Measurements from ENCODE around the gene ZNF829.
A peak's percentile ranks its signal among the peaks of the same experiment; 100 is the strongest.

Gene ZNF829

DNA sequence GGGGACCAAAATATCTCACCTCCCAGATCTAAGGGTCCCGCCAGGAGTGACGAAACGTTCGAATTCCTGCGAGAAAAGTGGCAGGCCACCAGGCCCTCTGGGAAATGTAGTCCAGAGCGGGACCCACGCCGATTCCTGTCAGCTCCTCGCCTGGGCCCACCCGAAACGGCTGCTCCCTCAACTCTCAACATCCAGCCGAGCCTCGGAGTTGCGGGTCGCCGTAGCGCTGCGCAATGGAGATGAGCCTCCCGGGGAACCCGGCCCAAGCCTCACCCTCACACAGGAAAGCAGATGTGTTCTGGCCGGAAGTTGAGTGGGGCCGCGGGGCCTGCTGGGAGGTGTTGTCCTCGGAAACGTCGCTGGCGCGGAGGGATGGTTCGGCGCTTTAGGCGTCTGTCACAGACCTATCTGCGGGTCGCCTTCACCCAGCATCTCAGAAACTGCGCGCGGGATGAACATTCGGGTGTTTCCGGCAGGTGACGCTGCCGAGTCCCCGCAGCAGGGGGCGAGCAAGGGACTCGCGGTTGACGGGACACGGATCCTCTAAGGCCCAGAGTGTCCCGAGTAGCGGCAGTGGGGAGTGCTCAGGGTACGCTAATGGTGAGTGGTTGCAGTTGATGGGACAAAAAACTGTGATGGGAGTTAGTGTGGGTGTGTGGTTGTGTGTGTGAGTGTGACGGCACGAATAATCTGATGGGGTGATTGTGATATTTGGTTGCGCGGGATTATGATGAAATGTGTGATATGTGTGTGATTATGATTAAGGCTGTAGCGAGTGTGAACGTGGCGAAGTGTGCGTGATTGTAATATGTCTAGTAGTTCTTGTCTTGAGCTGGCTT, at the start of gene ZNF829, which contains the start of gene ZNF568:
Gene ZNF829, minus strand, starts transcription at position 300 of the 839 bp plus-strand sequence. CDS start 1,124 bp downstream, outside the sequence.
Gene ZNF568, plus strand, starts transcription at position 341 of the 839 bp plus-strand sequence. CDS start 6,439 bp downstream, outside the sequence.
- peak; percentile 86 for DNase-seq

DNA sequence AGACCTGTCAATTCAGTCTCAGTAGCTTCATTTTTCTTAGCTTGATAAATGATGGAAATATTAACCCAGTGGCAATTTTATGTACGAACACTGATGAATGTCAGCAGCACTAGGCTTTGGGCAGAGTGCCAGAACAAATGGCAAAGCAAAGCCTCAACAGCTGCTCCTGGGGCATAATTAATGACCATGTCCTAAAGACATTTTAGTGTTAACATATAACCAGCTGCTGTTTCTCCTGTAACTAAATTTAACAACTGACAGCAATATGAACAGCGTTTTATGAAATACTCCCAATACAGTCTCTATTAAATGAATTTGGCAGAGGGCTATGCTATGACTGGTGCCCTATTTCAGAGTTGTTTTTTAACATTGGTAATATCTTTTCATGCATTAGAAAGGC, 47.2 kb upstream of the ZNF829 start:
- DNase-seq, result peak; percentile 97

DNA sequence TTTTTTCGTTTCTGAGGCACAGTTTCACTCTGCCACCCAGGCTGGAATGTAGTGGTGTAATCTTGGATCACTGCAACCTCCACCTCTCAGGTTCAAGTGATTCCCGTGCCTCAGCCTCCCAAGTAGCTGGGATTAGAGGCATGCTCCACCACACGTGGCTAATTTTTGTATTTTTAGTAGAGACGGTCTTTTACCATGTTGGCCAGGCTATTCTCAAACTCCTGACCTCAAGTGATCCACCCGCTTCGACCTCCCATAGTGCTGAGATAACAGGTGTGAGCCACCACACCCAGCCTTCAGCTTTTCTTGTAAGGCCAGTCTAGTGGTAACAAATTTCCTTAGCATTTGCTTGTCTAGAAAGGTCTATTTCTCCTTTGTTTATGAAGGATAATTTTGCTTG, 46.3 kb upstream of the ZNF829 start:
- no peak for DNase-seq

DNA sequence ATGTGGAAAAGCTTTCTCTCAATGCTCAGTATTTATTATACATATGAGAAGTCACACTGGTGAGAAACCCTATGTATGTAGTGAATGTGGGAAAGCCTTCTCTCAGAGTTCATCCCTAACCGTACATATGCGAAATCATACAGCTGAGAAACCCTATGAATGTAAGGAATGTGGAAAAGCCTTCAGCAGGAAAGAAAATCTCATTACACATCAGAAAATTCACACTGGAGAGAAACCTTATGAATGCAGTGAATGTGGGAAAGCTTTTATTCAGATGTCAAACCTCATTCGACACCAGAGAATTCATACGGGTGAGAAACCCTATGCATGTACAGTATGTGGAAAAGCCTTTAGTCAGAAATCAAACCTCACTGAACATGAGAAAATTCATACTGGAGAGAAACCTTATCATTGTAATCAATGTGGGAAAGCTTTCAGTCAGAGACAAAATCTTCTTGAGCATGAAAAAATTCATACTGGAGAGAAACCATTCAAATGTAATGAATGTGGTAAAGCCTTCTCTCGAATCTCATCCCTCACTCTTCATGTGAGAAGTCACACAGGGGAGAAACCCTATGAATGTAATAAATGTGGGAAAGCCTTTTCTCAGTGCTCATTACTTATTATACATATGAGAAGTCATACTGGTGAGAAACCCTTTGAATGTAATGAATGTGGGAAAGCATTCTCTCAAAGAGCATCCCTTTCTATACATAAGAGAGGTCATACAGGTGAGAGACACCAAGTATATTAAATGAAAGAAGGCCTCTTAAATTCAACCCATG, 34.4 kb upstream of the ZNF829 start:
- no peak for DNase-seq

DNA sequence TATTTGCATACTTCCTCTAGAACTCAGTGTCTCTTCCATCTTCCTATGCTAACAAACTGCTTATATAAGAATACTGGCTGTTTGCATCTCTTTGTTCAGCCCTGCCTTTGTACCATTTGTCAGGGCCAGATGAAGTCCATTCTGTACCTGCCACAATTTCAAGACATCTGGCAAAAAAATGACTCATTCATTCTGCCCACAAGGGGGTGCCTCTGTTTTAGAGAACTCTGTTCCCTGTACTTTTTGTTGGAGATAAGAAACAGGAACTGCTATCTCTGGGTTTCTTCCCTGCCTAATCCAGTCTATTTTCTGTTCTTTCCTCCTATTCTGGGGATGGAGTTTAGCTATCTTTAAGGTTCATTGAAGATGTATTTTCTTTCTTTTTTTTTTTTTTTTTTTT, 23.1 kb upstream of the ZNF829 start:
- peak; percentile 14 for DNase-seq

DNA sequence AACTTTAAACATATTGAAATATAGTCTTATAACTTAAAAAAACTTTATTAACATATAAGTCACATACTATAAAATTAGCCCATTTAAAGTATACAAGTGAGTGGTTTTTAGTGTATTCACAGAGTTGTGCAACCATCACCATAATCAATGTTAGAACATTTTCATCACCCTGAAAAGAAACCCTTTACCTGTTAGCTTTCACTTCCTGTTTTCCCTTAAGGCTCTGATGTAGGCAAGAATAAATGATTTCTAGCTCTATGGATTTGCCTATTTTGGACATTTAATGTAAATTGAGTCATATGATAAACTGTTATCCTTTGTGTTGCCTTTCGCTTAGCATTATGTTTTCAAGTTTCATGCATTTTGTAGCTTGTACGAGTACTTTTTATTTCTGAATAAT, 15.6 kb upstream of the ZNF829 start:
- no peak for DNase-seq

DNA sequence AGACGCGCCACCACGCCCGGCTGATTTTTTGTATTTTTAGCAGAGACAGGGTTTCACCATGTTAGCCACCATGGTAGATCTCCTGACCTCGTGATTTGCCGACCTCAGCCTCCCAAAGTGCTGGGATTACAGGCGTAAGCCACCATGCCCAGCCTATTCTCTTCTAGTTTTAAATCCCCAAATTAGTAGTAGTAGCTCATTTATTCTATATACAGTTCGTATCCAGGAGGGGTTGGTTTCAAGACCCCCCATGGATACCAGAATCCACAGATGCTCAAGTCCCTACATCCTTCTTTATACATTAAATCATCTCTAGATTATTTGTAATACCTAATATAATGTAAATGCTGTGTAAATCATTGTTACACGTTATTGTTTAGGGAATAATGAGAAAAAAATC, 2.0 kb upstream of the ZNF829 start:
- DNase-seq, result no peak

DNA sequence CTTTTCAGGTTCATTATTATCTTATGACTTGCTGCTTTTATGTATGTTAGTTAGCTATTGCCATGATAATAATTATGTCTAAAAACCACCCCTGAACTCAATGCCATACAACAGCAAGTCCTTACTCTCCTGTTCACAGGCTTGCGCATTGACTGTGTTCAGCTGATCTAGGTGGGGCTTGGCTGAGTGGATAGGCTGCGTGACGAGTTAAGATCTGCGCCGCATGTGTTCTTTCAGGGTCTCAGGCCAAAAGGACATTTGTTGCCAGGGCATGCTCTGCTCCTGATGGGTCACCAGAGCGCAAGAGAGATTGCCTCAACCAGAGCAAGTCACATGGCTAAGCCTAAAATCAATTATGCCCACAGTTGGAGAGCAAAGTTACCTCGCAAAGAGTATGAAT, 900 bp upstream of the ZNF829 start:
- DNase-seq, result no peak

DNA sequence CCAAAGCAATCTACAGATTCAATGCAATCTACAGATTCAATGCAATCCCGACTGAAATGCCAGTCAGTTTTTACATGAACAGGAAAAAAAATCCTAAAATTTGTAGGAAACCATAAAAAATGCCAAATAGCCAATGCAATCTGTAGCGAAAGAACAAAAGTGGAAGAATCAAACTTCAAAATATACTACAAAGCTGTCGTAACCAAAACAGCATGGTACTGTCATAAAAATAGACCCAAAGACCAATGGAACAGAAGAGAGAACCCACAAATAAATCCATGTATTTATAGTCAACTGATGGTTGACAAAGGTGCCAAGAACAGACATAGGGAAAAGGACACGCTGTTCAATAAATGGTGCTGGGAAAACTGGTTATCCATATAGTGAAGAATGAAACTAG, 17.7 kb downstream of the ZNF829 start:
- DNase-seq, result no peak

DNA sequence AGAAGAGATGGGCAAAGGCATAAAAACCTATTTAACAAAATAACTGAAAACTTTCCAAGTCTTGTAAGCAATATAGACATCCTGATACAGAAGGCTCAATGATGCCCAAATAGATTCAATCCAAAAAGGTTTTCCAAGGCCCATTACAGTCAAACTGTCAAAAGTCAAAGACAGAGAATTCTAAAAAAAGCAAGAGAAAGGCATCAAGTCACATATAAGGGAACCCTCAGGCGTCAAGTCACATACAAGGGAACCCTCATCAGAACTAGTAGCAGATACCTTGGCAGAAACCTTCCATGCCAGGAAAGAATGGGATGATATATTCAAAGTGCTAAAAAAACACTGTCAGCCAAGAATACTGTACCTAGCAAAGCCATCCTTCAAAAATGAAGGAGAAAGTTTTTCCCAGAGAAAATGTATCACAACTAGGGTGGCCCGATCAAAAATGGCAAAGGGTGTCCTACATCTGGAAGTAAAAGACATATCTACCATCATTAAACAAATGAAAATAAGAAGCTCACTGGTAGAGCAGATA, 21.2 kb downstream of the ZNF829 start:
- DNase-seq, result no peak

DNA sequence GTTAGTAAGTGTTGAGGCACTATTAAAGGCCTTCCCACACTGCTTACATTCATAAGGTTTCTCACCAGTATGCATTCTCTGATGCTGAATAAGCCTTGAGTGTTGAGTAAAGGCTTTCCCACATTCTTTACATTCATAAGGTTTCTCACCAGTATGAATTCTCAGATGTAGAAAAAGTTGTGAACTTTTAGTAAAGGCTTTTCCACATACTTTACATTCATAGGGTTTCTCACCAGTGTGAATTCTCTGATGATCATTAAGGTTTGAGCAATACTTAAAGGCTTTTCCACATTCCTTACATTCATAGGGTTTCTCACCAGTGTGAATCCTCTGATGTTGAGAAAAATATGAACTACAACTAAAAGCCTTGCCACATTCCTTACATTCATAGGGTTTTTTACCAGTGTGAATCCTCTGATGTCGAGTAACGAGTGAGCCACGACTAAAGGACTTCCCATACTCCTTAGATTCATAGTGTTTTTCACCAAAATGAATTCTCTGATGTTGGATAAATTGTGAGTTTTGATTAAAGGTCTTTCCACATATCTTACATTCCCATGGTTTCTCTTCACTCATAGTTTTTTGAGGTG, 24.2 kb downstream of the ZNF829 start:
- DNase-seq, result no peak

DNA sequence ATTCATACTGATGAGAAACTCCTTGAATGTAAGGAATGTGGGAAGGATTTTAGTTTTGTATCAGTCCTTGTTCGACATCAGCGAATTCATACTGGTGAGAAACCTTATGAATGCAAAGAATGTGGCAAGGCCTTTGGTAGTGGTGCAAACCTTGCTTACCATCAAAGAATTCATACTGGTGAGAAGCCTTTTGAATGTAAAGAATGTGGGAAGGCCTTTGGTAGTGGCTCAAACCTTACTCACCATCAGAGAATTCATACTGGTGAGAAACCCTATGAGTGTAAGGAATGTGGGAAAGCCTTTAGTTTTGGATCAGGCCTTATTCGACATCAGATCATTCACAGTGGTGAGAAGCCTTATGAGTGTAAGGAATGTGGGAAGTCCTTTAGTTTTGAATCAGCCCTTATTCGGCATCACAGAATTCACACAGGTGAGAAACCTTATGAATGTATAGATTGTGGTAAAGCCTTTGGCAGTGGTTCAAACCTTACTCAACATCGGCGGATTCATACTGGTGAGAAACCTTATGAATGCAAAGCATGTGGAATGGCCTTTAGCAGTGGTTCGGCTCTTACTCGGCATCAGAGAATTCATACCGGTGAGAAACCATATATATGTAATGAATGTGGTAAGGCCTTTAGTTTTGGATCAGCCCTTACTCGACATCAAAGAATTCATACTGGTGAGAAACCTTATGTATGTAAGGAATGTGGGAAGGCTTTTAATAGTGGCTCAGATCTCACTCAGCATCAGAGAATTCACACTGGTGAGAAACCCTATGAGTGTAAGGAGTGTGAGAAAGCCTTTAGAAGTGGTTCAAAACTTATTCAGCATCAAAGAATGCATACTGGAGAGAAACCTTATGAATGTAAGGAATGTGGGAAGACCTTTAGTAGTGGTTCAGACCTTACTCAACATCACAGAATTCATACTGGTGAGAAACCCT, 38.8 kb downstream of the ZNF829 start:
- DNase-seq, result no peak

DNA sequence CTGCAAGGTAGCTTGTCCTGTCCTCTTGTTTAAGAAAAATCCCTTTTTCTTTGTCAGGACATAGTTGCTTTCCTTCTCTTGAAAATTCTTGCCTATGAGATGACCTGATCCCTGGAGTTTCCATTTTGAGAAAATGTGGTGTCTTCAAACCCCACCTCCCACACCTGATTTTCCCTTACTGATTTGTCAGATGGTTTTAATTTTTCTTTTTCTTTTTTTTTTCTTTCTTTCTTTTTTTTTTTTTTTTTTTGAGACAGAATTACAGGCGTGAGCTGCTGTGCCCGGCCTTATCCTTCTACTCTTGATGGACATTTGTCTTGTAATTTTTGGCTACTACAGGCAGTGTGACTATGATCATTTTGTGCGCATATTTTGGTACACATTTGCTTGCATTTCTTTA, 64.2 kb downstream of the ZNF829 start:
- DNase-seq, result no peak

DNA sequence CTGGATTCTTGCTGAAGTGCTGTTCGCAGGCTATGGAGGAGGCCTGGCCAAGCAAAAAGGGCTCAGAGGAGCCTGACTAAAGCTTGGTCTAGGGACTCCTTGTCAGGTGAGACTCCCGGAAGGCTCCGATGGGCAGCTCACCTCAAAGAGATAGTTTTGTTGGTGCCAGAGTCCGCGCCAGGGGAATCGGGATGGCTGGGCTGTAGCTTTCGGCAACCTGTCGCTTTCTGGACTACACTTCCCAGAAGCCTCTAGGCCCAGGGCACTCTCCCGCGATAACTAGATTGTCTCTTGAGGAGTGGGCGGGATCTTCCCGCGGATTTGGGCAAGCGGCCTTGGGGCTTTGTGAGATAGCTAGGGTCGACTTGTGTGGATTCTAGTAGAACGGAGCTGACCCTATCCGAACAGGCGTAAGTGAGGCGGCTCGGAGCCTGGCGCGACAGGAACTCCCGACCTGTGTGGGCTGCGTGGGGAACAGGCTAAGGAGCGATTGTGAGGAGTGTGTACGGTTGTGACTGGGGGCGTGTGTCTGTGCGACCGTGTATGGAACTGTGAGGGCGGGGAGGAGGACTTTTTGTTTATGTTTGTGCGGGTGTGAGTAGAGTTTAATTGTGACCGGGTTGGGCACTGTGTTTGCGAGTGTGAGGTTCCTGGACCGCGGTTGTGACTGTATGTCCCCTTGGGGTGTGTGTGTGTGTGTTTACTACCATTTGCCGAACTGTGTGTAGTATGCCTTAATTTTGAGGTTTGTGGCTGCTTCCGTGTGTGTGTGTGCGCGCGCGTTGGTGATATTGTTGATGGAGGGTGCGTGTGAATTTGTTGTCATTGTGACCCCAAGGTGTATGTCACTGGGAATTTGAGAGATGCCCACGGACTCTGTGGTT, 65.3 kb downstream of the ZNF829 start, which contains the start of gene ZNF345:
Gene ZNF345, plus strand, starts transcription at position 318 of the 884 bp plus-strand sequence. CDS start 25,955 bp downstream, outside the sequence.
- DNase-seq, result peak; percentile 96

DNA sequence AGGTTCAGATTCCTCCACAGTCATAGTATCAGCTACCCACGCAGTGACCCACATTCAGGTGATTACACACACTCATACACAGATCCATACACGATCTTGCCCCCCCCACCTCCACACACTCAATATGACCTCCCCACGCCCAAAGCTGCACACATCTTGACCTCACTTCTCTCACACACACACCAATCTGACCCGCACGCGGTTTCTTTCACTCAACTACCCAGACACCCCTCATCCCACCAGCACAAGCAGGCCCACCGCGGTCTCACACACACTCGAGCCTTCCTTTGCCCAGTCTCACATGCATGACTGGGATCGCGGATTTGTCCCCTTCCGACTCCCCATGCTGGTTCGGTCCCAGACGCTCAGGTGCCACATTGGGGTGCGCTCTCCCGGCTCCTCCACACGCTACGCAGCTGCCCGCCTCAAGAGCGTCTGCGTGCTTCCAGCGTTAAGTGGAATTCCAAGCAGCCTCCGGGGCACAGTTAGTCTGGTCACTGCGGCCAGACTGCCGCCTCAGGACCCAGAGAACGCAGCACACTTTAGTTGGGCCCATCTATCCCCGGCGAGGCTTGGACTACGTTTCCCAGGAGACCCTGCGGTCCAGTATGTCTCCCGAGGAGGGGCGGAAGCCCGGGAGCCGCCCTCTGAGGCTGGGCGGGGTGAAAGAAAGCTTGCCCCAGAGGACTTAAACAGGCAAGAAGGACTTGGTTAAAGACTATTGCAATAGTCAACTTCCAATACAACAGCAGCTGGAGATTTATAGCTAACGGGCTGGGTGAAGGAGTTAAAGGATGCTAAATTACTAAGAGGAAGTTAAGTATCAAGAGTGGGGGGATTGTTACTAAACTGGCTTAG, 66.2 kb downstream of the ZNF829 start:
- DNase-seq, result peak; percentile 81

DNA sequence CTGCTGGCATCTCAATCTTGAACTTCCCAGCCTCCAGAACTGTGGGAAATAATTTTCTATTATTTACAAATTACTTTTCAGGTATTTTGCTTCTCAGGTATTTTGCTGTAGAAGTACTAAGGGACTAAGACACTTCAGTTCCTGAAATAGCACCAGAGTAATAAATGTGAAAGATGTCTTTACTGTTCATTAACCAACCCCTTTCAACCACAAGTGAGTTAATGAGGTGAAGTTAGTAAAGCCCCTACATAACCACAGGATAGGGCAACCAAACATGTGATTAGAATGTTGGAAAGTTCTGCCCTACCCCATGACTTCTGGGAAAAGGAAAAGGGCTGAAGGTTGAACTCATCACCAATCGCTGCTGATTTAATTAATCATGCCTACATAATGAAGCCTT, 68.1 kb downstream of the ZNF829 start:
- DNase-seq, result no peak

DNA sequence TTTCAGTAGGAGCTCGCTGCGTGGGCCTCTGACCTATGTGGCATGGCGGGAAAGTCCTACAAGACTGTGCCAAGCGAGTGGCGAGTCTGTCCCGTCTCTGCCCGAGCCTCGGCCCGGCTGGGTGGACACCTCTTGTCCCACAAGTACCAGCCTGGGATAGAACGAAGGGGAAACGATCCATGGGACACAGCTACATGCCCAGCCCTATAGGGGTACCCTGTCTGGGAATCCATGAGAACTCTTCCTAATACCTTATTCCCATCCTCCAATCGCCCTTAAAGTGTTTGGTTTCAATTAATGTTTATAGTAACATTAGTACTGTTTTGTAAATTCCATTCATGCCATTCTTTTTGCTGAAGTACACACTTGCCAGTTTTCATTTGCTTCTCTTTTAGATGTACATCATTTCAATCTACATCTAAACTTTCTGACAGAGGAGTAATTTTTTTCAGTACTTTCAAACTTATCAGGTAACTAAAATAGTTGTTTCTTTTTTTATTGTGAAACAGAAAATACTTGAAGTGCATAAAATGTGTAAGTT, 77.2 kb downstream of the ZNF829 start:
- no peak for DNase-seq

Measured in NCI-H1105 treated with DMSO at 0.1 percent for 48 hours (cell line).